HUES64 (cell line): ENCODE data around the gene MYO5C.
A peak's percentile ranks its signal among the peaks of the same experiment; 100 is the strongest.
"Not testable (repeated sequence)": the region's sequence is repeated elsewhere in the genome, so short reads cannot be mapped to it uniquely, and the experiment has no call there.

Experiments
- H3K27ac ChIP-seq: 2 replicates; pipeline ENCODE4 v1.7.0; 2013; ENCODE audit warnings: low read depth, low read length, inconsistent platforms
- H3K27me3 ChIP-seq: 2 replicates; pipeline ENCODE4 v1.6.1; 2013; ENCODE audit warnings: mild to moderate bottlenecking, low read length; ENCODE audit not compliant: insufficient read depth
- H3K36me3 ChIP-seq: 2 replicates; pipeline ENCODE4 v1.6.1; 2013; ENCODE audit warnings: mild to moderate bottlenecking, low read length; ENCODE audit not compliant: insufficient read depth
- H3K4me1 ChIP-seq: 2 replicates; pipeline ENCODE4 v1.6.1; 2013; ENCODE audit warnings: mild to moderate bottlenecking, low read length, moderate library complexity; ENCODE audit not compliant: insufficient read depth
- H3K4me3 ChIP-seq: 2 replicates; pipeline ENCODE4 v1.5.1; 2013; ENCODE audit warnings: mild to moderate bottlenecking, low read length, moderate library complexity
- H3K9ac ChIP-seq: 2 replicates; pipeline ENCODE4 v1.6.1; 2013; ENCODE audit warnings: mild to moderate bottlenecking, low read depth, low read length
- H3K9me3 ChIP-seq: 2 replicates; pipeline ENCODE4 v1.6.1; 2013; ENCODE audit warnings: low read depth, low read length; ENCODE audit not compliant: insufficient read depth
- WGBS: fragments of 150-250, 120-280 bp; methylation state at CpG from one replicate; pipeline ENCODE4 v1.1.7; 2013; ENCODE audit warnings: missing lambda C conversion rate; 5-methylcytosine and 5-hydroxymethylcytosine counted together

Gene MYO5C

GRCh38 chr15:52288051-52288942 is 7.3 kb downstream of the MYO5C start:
- Histone ChIP-seq H3K27ac (peak overlapping the region; percentile 24; the same call in 1 of the 2 replicates), H3K4me3 (no peak overlapping the region), H3K9ac (0 out of 2 replicates have a peak overlapping the region, but pooled peaks have one; percentile 20), H3K36me3 (peaks cover 7% of the 10 kb centered on the region), H3K9me3 (0 out of 2 replicates have a peak, but pooled peaks cover 4% of the 10 kb centered on the region), H3K4me1 (peaks cover 15% of the 10 kb centered on the region; the same call in 1 of the 2 replicates), H3K27me3 (no peaks in the 10 kb centered on the region)
- 85% methylated on average over 13 of the region's 13 CpGs for WGBS

- no peak overlapping the region for H3K4me3 ChIP-seq
Observed at GRCh38 chr15:52287114-52287513, 8.5 kb downstream of the MYO5C start.

GRCh38 chr15:52285941-52286340 is 9.7 kb downstream of the MYO5C start:
- H3K9me3 ChIP-seq, H3K9ac ChIP-seq, H3K27me3 ChIP-seq, H3K27ac ChIP-seq, H3K4me3 ChIP-seq: not testable (repeated sequence)
- Histone ChIP-seq H3K36me3 (peaks cover 13% of the 10 kb centered on the region; the same call in 1 of the 2 replicates), H3K4me1 (peaks cover 15% of the 10 kb centered on the region; the same call in 1 of the 2 replicates)
- WGBS = 96% methylated on average over 24 of the region's 34 CpGs

More at GRCh38 chr15:52287114-52287513, 8.5 kb downstream of the MYO5C start:
- 92% methylated on average over 6 of the region's 7 CpGs for whole genome bisulfite sequencing
- H3K27me3 ChIP-seq = no peaks in the 10 kb centered on the region
- no peak overlapping the region for H3K9ac ChIP-seq
- H3K9me3 ChIP-seq = 0 out of 2 replicates have a peak, but pooled peaks cover 4% of the 10 kb centered on the region
- no peak overlapping the region for H3K27ac ChIP-seq
- H3K4me1 ChIP-seq = peaks cover 15% of the 10 kb centered on the region; the same call in 1 of the 2 replicates
- H3K36me3 ChIP-seq = peaks cover 10% of the 10 kb centered on the region

GRCh38 chr15:52284164-52284563 is 11.4 kb downstream of the MYO5C start:
- no peak overlapping the region for H3K27ac ChIP-seq
- 96% methylated on average over 3 of the region's 3 CpGs for WGBS

GRCh38 chr15:52283281-52283680 is 12.3 kb downstream of the MYO5C start:
- Histone ChIP-seq H3K36me3 (peaks cover 30% of the 10 kb centered on the region), H3K9ac (no peak overlapping the region), H3K4me1 (peaks cover 5% of the 10 kb centered on the region; the same call in 1 of the 2 replicates), H3K9me3 (0 out of 2 replicates have a peak, but pooled peaks cover 4% of the 10 kb centered on the region), H3K27me3 (no peaks in the 10 kb centered on the region), H3K27ac (no peak overlapping the region), H3K4me3 (no peak overlapping the region)
- WGBS = 91% methylated on average over 6 of the region's 6 CpGs

More at GRCh38 chr15:52284164-52284563, 11.4 kb downstream of the MYO5C start:
- no peaks in the 10 kb centered on the region for H3K27me3 ChIP-seq
- H3K9ac ChIP-seq = no peak overlapping the region
- H3K36me3 ChIP-seq = peaks cover 21% of the 10 kb centered on the region
- 0 out of 2 replicates have a peak, but pooled peaks cover 4% of the 10 kb centered on the region for H3K9me3 ChIP-seq
- H3K4me1 ChIP-seq = peaks cover 9% of the 10 kb centered on the region; the same call in 1 of the 2 replicates
- H3K4me3 ChIP-seq = no peak overlapping the region

- 94% methylated on average over 14 of the region's 14 CpGs for WGBS
- Histone ChIP-seq H3K27me3 (no peaks in the 10 kb centered on the region), H3K36me3 (peaks cover 39% of the 10 kb centered on the region), H3K9me3 (0 out of 2 replicates have a peak, but pooled peaks cover 4% of the 10 kb centered on the region), H3K4me3 (no peak overlapping the region), H3K27ac (no peak overlapping the region), H3K4me1 (no peaks in the 10 kb centered on the region), H3K9ac (no peak overlapping the region)
Observed at GRCh38 chr15:52282418-52282817, 13.2 kb downstream of the MYO5C start.

- H3K27ac ChIP-seq = no peak overlapping the region
- no peaks in the 10 kb centered on the region for H3K27me3 ChIP-seq
- no peak overlapping the region for H3K9ac ChIP-seq
- no peak overlapping the region for H3K4me3 ChIP-seq
- 0 out of 2 replicates have a peak, but pooled peaks cover 4% of the 10 kb centered on the region for H3K9me3 ChIP-seq
- 94% methylated on average over 10 of the region's 10 CpGs for WGBS
- H3K36me3 ChIP-seq = peaks cover 49% of the 10 kb centered on the region
- H3K4me1 ChIP-seq = no peaks in the 10 kb centered on the region
Observed at GRCh38 chr15:52281085-52282035, 14.2 kb downstream of the MYO5C start.

GRCh38 chr15:52280326-52281084 is 15.1 kb downstream of the MYO5C start:
- WGBS = 94% methylated on average over 11 of the region's 11 CpGs
- peaks cover 57% of the 10 kb centered on the region for H3K36me3 ChIP-seq
- H3K9ac ChIP-seq = no peak overlapping the region
- 0 out of 2 replicates have a peak, but pooled peaks cover 4% of the 10 kb centered on the region for H3K9me3 ChIP-seq
- H3K27ac ChIP-seq = no peak overlapping the region
- H3K4me3 ChIP-seq = no peak overlapping the region
- no peaks in the 10 kb centered on the region for H3K4me1 ChIP-seq
- H3K27me3 ChIP-seq = no peaks in the 10 kb centered on the region

GRCh38 chr15:52278636-52279367 is 16.8 kb downstream of the MYO5C start:
- Histone ChIP-seq H3K27me3 (no peaks in the 10 kb centered on the region), H3K4me1 (no peaks in the 10 kb centered on the region), H3K4me3 (no peak overlapping the region), H3K36me3 (peaks cover 73% of the 10 kb centered on the region), H3K27ac (no peak overlapping the region), H3K9me3 (no peaks in the 10 kb centered on the region), H3K9ac (no peak overlapping the region)
- 96% methylated on average over 13 of the region's 13 CpGs for WGBS

GRCh38 chr15:52278135-52278534 is 17.5 kb downstream of the MYO5C start:
- H3K4me1 ChIP-seq = no peaks in the 10 kb centered on the region
- 92% methylated on average over 3 of the region's 3 CpGs for WGBS
- peaks cover 80% of the 10 kb centered on the region for H3K36me3 ChIP-seq
- no peaks in the 10 kb centered on the region for H3K27me3 ChIP-seq
- no peak overlapping the region for H3K27ac ChIP-seq
- no peaks in the 10 kb centered on the region for H3K9me3 ChIP-seq
- H3K4me3 ChIP-seq = no peak overlapping the region
- no peak overlapping the region for H3K9ac ChIP-seq
